Right ventricle myocardium inferior (tissue), 1 donor: ENCODE measurements around the gene BFSP1. TPM values are rescaled to one million over a fixed set of nuclear protein-coding genes. Genes with fewer than 3 reads are reported as not detected.
A peak's percentile ranks its signal among the peaks of the same experiment; 100 is the strongest.

ENCODE experiments used
- ATAC-seq: fragments of 200-7000 bp; cut with Tn5 transposase; one replicate; pipeline ENCODE4 v1.9.1; 2020; ENCODE audit warnings: mild to moderate bottlenecking, moderate library complexity
- DNase-seq: peaks from one replicate; pipeline ENCODE4 v3.0.0; 2021; ENCODE audit errors: missing footprints
- intact Hi-C: fragments of 100-400 bp; cut with DNase I; formaldehyde crosslinking; loops from one replicate; pipeline ENCODE4 v1.11.0; 2022
- total RNA-seq: library from RNA; stranded (reverse); fragmentation: NEBNext Ultra II Directional; extraction: Animal tissue kit (Norgen Biotek cat#: 25700); gene quantifications from one replicate; pipeline ENCODE4 v1.2.1, GENCODE V29; 2021
- donor health status: DM: no; HTN: yes; CAD: no; lungs with severe emphysema.

BFSP1 gene
- total RNA-seq, 1 donor from 2014 or later, result 0.57 TPM

- intact Hi-C loops, result no loop called here
- no peak for DNase-seq
- no peak for ATAC-seq
These were observed 28.2 kb upstream of the BFSP1 start for GRCh38 chr20:17559338-17559737.

DNA sequence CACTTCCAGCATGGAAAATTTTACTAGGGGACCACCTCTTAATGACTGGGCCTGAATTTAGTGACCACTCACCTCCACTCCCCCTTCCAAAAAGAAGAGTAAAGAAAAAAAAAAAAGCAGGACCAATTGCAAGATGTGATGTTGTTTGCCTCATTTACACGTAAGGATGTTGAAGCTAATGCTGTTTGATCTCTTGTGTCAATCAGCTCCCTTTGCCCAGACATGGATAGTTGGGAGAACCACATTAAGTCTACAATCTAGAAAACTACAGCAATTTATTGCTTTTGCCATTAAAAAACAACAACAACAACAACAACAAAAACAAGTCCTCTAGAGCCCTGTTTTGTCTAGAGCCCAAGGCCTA is 27.7 kb upstream of the BFSP1 start:
- intact Hi-C loops, result no loop called here
- ATAC-seq (no peak), DNase-seq (no peak)

DNA sequence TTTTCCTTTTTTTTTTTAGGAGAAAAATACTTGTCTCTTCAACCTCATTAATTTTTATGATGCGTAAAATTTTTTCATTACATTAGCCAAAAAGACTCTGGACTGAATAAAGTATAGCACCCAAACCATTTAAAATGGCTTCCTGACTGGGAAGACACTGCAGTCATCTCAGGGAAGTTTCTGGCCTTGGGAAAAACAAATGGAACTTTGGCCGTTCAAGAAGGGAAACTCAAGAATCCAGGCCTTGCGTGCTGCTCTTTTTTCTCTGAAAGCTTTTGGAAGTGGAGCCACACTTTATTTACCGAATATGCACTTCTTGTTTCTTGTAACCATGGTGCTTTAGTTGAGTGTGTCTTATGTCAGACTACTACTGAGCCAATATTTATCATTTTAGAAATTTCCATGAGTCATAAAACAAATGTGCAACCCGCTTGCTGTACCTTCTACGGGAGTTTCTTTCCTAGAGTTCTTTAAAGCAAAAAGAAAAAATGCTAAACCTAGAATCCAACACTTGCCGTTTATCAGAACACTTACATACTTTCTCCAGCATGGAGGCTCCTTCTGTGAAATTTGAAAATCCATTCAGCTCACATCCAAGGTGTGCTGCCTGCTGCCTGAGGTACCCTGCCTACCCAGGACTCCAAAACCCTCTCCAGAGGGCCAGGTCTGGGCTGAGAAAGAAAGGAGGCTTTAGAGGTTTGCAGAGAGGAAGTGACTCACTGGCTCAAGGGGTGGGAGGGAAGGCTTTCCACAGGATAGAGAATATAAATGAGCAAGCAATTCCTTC is 27.2 kb upstream of the BFSP1 start:
- intact Hi-C loops, result no loop called here
- peak; percentile 69 for ATAC-seq
- DNase-seq, result no peak

DNA sequence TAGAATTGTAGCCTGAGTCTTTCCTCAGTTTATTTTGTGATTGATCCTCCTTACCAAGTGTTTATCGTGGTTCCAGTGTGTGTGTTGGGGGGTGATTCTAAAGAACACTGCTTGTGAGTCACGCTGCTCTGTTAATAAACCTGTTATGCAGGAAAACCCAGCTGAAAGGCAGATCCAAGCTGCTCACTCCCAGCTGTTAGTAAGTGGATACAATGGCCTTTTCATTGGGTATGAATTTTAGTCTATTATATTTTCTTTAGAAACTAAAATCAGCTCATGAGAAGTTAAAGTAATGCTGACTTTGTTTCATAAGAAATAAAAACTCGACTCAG is 26.5 kb upstream of the BFSP1 start:
- intact Hi-C loops, result no loop called here
- ATAC-seq (no peak), DNase-seq (no peak)

DNA sequence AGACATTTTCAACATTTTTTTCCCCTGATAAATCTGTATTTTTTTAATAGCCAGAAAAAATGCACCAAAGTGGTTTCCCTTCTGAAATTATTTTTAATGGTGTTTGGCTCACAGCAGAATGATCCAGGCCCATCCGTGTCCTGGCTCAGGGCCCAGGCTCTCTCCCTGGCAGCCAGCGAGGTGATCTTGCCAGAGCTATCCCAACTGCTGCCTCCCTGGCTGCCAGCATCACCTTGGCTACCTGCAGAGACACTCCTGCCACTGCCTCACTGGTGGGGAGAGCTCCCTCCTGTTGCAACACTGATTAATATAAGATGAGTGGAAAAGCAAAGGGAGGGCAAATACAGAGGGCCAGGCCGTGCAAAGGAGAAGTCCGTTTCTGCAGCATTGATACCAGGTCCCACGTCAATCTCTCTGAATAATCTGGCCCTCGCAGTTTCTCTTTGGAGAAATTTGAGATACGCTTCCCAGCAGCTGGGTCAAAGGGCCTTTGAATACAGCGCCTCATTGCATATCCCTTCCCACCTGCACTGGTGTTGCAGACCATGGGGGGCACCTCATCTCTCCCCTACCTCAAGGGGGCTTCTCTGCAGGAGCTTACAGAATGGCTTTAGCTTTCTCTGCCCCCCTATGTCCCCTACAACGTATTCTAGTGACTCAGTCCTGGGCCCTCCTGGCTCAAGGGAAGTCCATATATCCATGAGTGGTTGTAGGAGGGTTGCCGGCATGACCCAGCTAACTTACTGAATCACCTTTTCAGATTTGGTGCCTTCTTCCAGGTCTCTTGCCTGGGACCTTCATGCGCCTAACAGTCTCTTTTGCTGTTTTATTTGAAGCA is 25.9 kb upstream of the BFSP1 start:
- DNase-seq (peak; percentile 83), ATAC-seq (peak; percentile 84)
- intact Hi-C loops, result no loop called here

DNA sequence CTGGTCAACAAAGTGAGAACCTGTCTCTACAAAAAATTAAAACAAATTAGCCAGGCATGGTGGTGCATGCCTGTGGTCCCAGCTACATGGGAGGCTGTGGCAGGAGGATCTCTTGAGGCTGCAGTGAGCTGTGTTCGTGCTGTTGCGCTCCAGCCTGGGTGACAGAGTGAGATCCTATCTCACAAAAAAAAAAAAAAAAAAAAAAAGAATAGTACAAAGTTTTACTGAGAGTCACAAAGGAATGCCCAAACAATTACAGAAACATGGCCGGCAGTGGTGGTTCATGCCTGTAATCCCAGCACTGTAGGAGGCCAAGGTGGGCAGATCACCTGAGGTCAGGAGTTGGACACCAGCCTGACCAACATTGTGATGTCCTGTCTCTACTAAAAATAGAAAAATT is 23.9 kb upstream of the BFSP1 start:
- intact Hi-C loops, result no loop called here
- ATAC-seq, result no peak

DNA sequence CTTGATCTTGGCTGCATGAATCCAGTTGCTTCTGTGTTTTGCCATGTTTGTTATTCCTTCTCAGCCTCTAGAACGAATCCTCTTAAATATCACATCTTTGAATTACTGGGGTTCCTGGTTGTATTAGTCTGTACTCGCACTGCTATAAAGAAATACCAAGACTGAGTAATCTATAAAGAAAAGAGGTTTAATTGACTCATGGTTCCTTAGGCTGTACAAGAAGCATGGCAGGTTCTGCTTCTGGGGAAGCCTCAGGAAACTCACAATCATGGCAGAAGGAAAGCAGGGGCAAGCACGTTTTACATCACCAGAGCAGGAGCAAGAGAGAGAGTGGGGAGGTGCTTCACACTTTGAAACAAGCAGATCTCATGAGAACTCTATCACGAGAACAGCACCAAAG is 18.0 kb upstream of the BFSP1 start:
- ATAC-seq (no peak), DNase-seq (no peak)
- intact Hi-C loops, result no loop called here

More for the DNA sequence above, 23.9 kb upstream of the BFSP1 start:
- no peak for DNase-seq

DNA sequence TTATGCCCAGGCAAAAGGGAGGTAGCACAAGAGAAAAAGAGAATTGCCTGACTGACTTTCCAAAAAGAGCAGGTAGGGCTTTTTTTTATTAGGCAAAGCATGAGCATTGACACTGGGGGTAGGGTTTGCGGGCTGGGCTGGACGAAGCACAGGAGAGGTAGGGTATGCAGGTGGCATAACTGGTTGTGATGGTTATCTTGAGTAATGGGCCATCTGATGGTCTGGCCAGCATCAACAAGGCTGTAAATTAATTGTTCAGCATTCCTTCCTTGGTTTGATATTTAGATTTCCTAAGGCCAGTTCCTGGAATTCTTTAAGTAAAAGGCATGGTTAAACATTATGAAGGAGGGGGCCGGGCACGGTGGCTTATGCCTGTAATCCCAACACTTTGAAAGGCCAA is 13.9 kb upstream of the BFSP1 start:
- DNase-seq (no peak), ATAC-seq (no peak)
- intact Hi-C loops, result no loop called here

DNA sequence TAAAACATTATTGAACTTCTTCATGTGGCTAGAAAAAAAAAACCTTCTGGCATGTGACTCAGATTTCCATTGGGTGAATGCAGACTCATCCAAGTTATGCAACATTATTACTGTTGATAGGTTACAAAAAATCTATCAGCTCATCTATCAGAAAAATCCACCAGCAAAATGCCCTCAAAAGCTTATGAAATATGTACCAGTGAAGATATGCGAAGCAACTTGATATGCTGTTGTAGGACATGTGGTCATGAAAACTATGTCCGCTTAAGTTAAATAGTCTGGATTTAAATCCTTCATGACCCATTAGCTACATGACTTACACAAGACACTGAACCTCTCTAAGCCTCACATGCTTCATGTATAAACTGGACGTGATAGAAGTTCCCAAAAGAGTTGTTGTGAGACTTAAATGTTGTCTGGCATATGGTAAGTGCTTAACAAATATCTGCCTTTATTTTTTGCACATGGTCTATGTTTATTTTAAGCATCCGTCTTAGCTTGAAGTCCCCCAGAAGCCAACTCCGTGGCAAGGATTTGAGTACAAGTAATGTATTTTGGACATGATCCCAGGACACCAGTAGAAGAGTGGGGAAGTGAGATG is 12.5 kb upstream of the BFSP1 start:
- peak; percentile 18 for ATAC-seq
- intact Hi-C loops, result no loop called here
- DNase-seq, result no peak

- intact Hi-C loops, result no loop called here
- no peak for DNase-seq
- peak; percentile 79 for ATAC-seq
These were observed 11.8 kb upstream of the BFSP1 start for GRCh38 chr20:17542993-17543412.

DNA sequence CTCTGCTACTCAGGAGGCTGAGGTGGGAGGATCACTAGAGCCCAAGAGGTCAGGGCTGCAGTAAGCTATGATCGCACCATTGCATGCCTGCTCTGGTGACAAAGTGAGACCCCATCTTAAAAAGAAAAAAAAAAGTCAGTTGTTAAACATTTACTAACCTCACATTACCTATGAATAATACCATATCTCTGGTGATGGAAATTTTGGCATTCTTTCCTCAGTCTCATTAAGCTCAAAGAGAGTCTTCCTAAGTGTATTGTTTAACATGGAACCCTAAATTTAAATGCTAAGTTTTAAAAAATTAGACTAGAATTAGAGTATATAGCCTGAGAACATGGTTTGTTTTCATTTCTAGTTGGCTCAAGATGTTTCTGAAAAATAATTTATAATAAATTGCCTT is 11.3 kb upstream of the BFSP1 start:
- DNase-seq (no peak), ATAC-seq (no peak)
- intact Hi-C loops, result no loop called here

DNA sequence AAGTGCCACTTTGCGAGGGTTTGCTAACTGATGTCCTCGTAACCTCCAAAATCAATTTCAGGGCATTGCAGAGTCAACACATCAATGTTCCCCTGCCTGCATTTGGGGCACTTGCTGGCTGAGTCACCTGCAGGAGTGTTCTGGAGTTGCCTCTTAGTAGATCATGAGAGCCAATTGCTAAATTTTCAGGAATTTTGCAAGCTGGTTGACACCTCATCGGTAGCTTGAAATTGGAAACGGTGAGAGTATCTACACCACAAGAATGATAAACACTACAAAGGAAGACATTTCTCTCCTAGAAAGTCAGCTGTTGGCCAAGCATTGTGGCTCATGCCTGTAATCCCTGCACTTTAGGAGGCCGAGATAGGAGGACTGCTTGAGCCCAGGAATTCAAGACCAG is 10.8 kb upstream of the BFSP1 start:
- intact Hi-C loops, result no loop called here
- no peak for DNase-seq
- no peak for ATAC-seq

- intact Hi-C loops, result no loop called here
- DNase-seq, result no peak
These were observed 10.4 kb upstream of the BFSP1 start for GRCh38 chr20:17541596-17541995.

DNA sequence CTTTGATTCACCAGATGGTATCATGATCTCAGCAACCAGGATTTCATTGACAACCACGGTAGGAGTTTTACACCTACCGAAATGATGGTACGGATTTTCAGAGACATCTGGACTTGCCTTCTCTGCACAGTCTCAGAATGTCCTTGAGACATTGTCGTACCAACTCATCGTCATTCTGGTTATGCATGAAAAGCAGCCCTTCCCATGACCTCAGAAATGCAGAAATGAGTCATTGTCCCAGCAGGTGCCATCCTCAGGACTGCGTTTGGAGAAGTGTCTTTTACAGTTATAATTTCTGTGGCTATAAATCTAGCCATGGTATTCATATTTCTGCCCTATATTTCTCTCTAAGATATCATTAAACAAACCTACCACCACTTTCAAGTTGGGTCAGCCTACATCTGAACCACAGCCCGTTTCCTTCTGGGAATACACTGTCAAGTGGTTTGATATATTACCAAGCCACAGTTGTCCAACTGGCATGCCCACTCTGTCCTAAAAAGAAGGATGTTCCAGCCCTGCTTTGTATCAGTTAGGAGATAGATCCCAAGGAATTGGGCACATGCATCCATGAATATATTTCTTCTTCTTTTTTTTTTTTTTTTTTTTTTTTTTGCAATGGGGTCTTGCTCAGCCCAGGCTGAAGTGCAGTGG is 7.5 kb upstream of the BFSP1 start:
- ATAC-seq, result no peak
- no peak for DNase-seq
- intact Hi-C loops, result loop anchor here (10.0 kb wide), 1 partner anchor 456 kb away; no protein-coding TSS in a partner anchor

More at GRCh38 chr20:17541596-17541995, 10.4 kb upstream of the BFSP1 start:
- no peak for ATAC-seq

DNA sequence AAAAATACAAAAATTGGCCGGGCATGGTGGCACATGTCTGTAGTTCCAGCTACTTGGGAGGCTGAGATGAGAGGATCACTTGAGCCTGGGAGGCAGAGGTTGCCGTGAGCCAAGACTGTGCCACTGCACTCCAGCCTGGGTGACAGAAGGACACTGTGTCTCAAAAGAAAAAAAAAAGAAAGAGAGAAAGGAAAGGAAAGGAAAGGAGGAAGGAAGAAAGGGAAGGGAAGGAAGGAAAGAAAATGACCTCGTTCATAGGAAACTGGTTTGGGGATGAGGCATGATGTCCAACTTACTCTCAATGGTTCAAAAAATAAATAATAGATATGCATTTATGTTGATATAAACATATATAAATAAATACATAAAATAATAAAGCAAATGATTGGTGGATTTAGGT is 6.8 kb upstream of the BFSP1 start:
- DNase-seq (no peak), ATAC-seq (no peak)
- intact Hi-C loops, result loop anchor here (1.0 to 10.0 kb wide), 3 partner anchors 79 to 457 kb away; no protein-coding TSS in a partner anchor

DNA sequence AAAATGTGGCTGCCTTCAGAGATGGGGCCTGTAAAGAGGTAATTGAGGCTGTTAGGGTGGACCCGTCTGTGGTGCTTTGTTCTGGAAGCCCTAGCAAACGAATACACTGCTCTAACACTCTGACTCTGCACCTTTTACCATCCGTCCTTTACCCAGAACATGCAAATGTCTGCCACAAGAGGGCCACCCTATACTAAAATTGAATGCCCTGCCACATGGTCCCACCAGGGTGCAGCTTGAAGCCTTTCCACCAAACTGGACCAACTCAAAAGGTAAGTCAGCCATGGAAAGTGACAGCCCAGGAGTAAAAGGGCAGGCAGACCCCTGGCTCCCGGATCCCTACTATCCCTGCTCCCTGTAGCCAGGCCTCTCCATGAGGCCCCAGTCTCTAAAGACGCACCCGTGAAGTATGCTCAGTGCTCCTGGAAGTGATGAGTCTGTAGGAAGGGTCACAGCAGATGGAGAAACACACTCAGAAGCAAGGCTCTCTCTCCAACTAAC is 5.8 kb upstream of the BFSP1 start:
- intact Hi-C loops, result loop anchor here (1.0 to 10.0 kb wide), 3 partner anchors 80 to 458 kb away; no protein-coding TSS in a partner anchor
- peak; percentile 98 for ATAC-seq
- no peak for DNase-seq

DNA sequence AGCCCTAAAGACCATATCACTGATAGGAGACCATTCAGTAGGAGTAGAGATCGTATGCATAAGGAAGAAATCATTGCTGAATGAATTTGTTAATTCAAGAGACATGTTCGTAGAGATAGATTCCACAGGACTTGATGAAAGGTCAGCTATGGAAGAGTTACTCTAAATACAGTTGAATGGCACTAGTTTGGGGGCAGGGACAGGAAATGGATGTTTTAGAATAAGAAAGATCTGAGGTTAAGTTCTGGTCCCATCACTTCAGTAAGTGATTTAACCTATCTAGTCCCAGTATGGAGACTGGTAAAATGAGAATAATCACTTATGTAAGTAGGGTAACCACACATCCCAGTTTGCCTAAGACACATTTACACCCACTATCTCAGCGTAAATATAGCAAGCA is 2.9 kb upstream of the BFSP1 start:
- no peak for ATAC-seq
- intact Hi-C loops, result loop anchor here (10.0 kb wide), 1 partner anchor 461 kb away; no protein-coding TSS in a partner anchor
- no peak for DNase-seq

DNA sequence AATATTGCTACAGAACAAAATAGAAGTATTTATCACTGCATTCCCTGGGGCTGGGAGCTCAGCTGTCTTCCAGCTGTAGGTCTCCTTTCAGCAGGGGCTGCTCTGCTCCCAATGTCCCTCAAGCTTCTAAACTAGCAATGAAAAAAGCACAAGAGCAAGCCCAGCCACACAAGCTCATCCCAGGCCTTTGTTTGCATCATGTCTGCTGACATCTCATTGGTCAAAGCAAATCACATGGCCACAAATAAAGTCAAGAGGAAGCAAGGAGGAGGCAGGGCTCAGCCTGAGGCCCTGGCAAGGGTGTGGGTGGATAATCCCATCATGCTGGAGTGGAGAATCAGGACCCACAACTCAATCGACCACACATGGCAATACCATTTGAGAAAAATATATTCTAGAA is 2.2 kb upstream of the BFSP1 start:
- intact Hi-C loops, result loop anchor here (10.0 kb wide), 1 partner anchor 461 kb away; no protein-coding TSS in a partner anchor
- DNase-seq (no peak), ATAC-seq (no peak)

DNA sequence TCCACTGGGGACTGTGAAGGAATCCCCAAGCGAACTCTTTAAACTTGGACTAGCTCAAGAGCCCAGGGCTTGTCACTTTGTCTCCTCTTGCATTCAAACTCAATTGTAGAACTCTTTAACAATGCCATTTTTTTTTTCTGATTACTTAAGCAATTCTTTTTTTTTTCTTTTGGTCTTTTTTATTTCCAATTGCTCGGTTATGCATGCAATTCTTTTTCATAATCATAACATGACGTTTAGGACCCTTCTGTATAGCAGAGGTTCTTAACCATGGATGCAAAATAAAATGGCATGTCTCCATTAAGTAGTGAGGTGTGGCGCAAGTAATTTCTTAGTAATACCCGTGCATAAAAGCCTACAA is 466 bp upstream of the BFSP1 start:
- ATAC-seq (no peak), DNase-seq (no peak)
- intact Hi-C loops, result loop anchor here (10.0 kb wide), 1 partner anchor 463 kb away; no protein-coding TSS in a partner anchor
